H1 (cell line): ENCODE results near the gene TERB2. TPM values are rescaled to one million over a fixed set of nuclear protein-coding genes. Genes with fewer than 3 reads are reported as not detected.
"Not testable (repeated sequence)": the region's sequence is repeated elsewhere in the genome, so short reads cannot be mapped to it uniquely, and the experiment has no call there.

Experiments
- CTCF ChIA-PET: fragments of 300-600 bp; sonication (Branson Sonifier 250); formaldehyde crosslinking; loops from one replicate; lab custom pipeline; 2021; ENCODE audit not compliant: partially characterized antibody; lab: Charles Lee
- POLR2A ChIA-PET: fragments of 300-600 bp; sonication (Branson Sonifier 250); formaldehyde crosslinking; loops from one replicate; lab custom pipeline; 2021; ENCODE audit warnings: inconsistent platforms; ENCODE audit not compliant: partially characterized antibody; lab: Charles Lee
- DNase-seq, 2 experiments: peaks; one replicate each; pipeline versions ENCODE4 v3.0.0 to v3.0.0-alpha.2; 2010 to 2022; ENCODE audit warnings: low spot score in 2 of 2, low read depth in 1 of 2, mixed read lengths in 1 of 2
- FAIRE-seq: peaks from 2 replicates; lab custom pipeline; 2011; peaks lifted over from hg19 to GRCh38; lab: Jason Lieb, UNC
- H2AFZ ChIP-seq: 2 replicates; pipeline ENCODE4 v1.8.1; 2012; ENCODE audit warnings: low read length, inconsistent platforms
- H2AK5ac ChIP-seq: 2 replicates; pipeline ENCODE4 v1.6.1; 2013; ENCODE audit warnings: low read depth, low read length
- H2BK120ac ChIP-seq: replicated peaks from 2 replicates; pipeline ENCODE3; 2013; ENCODE audit warnings: low read depth, low read length, inconsistent platforms
- H2BK12ac ChIP-seq: 2 replicates; pipeline ENCODE4 v1.6.1; 2013; ENCODE audit warnings: low read depth, low read length
- H2BK15ac ChIP-seq: 2 replicates; pipeline ENCODE4 v1.6.1; 2013; ENCODE audit warnings: low read length
- H2BK20ac ChIP-seq: 2 replicates; pipeline ENCODE4 v1.6.1; 2013; ENCODE audit warnings: low read length
- H2BK5ac ChIP-seq: 2 replicates; pipeline ENCODE4 v1.6.1; 2013; ENCODE audit warnings: low read depth, low read length
- H3K14ac ChIP-seq: 2 replicates; pipeline ENCODE4 v1.6.1; 2013; ENCODE audit warnings: inconsistent platforms; ENCODE audit not compliant: insufficient read length
- H3K18ac ChIP-seq: 2 replicates; pipeline ENCODE4 v1.6.1; 2013; ENCODE audit warnings: low read length; ENCODE audit errors: extremely low read depth
- H3K23ac ChIP-seq: 2 replicates; pipeline ENCODE4 v1.6.1; 2013; ENCODE audit warnings: inconsistent platforms; ENCODE audit not compliant: insufficient read length
- H3K23me2 ChIP-seq: 2 replicates; pipeline ENCODE4 v1.6.1; 2013; ENCODE audit warnings: low read depth, low read length
- H3K27ac ChIP-seq: 2 replicates; pipeline ENCODE4 v1.6.1; 2011; ENCODE audit warnings: low read depth, low read length, inconsistent platforms
- H3K27me3 ChIP-seq, 4 experiments: replicated peaks in 1 of 4; 1 replicate in 1 of 4; 2 replicates in 3 of 4; pipeline versions ENCODE4 v1.6.1 to v1.8.1; 2011 to 2013; ENCODE audit warnings: low read length in 3 of 4, mild to moderate bottlenecking in 3 of 4, inconsistent platforms in 2 of 4, mixed read lengths in 2 of 4, moderate library complexity in 1 of 4; ENCODE audit not compliant: control insufficient read depth in 3 of 4, insufficient read depth in 3 of 4; ENCODE audit errors: extremely low read depth in 1 of 4
- H3K36me3 ChIP-seq, 4 experiments: 2 replicates each; pipeline versions ENCODE4 v1.6.1 to v1.8.1; 2011 to 2013; ENCODE audit warnings: mild to moderate bottlenecking in 4 of 4, low read length in 3 of 4, moderate library complexity in 2 of 4, control low read depth in 1 of 4, inconsistent platforms in 1 of 4; ENCODE audit not compliant: insufficient read depth in 4 of 4, control insufficient read depth in 2 of 4
- H3K4ac ChIP-seq: replicated peaks from 2 replicates; pipeline ENCODE3; 2013; ENCODE audit warnings: low read length, low read depth, mixed read lengths, inconsistent platforms; ENCODE audit not compliant: insufficient read length
- H3K4me1 ChIP-seq, 4 experiments: replicated peaks in 1 of 4; 1 replicate in 1 of 4; 2 replicates in 3 of 4; pipeline versions ENCODE4 v1.6.1 to v1.8.1; 2011 to 2013; ENCODE audit warnings: low read length in 3 of 4, inconsistent platforms in 2 of 4, mixed read lengths in 1 of 4; ENCODE audit not compliant: insufficient read depth in 4 of 4, control insufficient read depth in 3 of 4
- H3K4me2 ChIP-seq, 2 experiments: 2 replicates each; pipeline versions ENCODE4 v1.6.1 to v1.8.1; 2011 to 2013; ENCODE audit warnings: low read depth in 2 of 2, low read length in 2 of 2, control low read depth in 1 of 2, inconsistent platforms in 1 of 2, mild to moderate bottlenecking in 1 of 2; ENCODE audit not compliant: insufficient read depth in 1 of 2
- H3K4me3 ChIP-seq, 4 experiments: fragments of 200-600, 300-600 bp in 1 of 4; sonication (generic), shearing (Covaris generic), sonication (Bioruptor Twin) in 1 of 4; 2 replicates each; pipeline versions ENCODE4 v1.5.1 to v1.8.1; 2011 to 2016; ENCODE audit warnings: low read length in 4 of 4, low read depth in 3 of 4, control low read depth in 2 of 4, inconsistent platforms in 2 of 4, mild to moderate bottlenecking in 2 of 4, mixed read lengths in 1 of 4, moderate library complexity in 1 of 4; ENCODE audit not compliant: insufficient read depth in 2 of 4; ENCODE audit errors: extremely low read depth in 1 of 4
- H3K56ac ChIP-seq: replicated peaks from 2 replicates; pipeline ENCODE3; 2013; ENCODE audit warnings: low read depth, mild to moderate bottlenecking, mixed read lengths, low read length, inconsistent platforms; ENCODE audit not compliant: insufficient read length
- H3K79me1 ChIP-seq: 2 replicates; pipeline ENCODE4 v1.6.1; 2013; ENCODE audit warnings: low read depth, low read length, control low read depth
- H3K79me2 ChIP-seq, 2 experiments: 2 replicates each; pipeline versions ENCODE4 v1.6.1 to v1.8.1; 2012 to 2013; ENCODE audit warnings: low read length in 2 of 2, mild to moderate bottlenecking in 2 of 2, inconsistent platforms in 1 of 2; ENCODE audit not compliant: insufficient read depth in 2 of 2, control insufficient read depth in 1 of 2
- H3K9ac ChIP-seq, 4 experiments: replicated peaks in 1 of 4; 1 replicate in 1 of 4; 2 replicates in 3 of 4; pipeline versions ENCODE4 v1.6.1 to v1.8.1; 2011 to 2013; ENCODE audit warnings: low read depth in 3 of 4, low read length in 3 of 4, control low read depth in 2 of 4, mild to moderate bottlenecking in 2 of 4, moderate library complexity in 2 of 4, inconsistent platforms in 1 of 4; ENCODE audit errors: extremely low read depth in 1 of 4
- H3K9me3 ChIP-seq, 2 experiments: 2 replicates each; pipeline versions ENCODE4 v1.6.1 to v1.8.1; 2012 to 2013; ENCODE audit warnings: mild to moderate bottlenecking in 2 of 2, moderate library complexity in 2 of 2, control low read depth in 1 of 2, inconsistent platforms in 1 of 2, low read depth in 1 of 2, low read length in 1 of 2, mixed read lengths in 1 of 2; ENCODE audit not compliant: insufficient read depth in 2 of 2
- H4K20me1 ChIP-seq, 2 experiments: replicated peaks in 1 of 2; 2 replicates each; pipeline versions ENCODE3 to v1.8.1; 2011 to 2013; ENCODE audit warnings: inconsistent platforms in 2 of 2, low read length in 2 of 2, mild to moderate bottlenecking in 1 of 2; ENCODE audit not compliant: insufficient read depth in 2 of 2, control insufficient read depth in 1 of 2
- H4K5ac ChIP-seq: 2 replicates; pipeline ENCODE4 v1.6.1; 2013; ENCODE audit warnings: low read length, low read depth, mixed read lengths, inconsistent platforms; ENCODE audit not compliant: insufficient read length
- H4K8ac ChIP-seq: 2 replicates; pipeline ENCODE4 v1.8.0; 2013; ENCODE audit warnings: mild to moderate bottlenecking, moderate library complexity, low read length, inconsistent platforms; ENCODE audit not compliant: insufficient read depth; ENCODE audit errors: extremely low read depth
- H4K91ac ChIP-seq: replicated peaks from 2 replicates; pipeline ENCODE3; 2013; ENCODE audit warnings: low read length, mixed read lengths, inconsistent platforms; ENCODE audit not compliant: insufficient read length
- WGBS, 2 experiments: shearing (Covaris generic) in 1 of 2; methylation state at CpG; one replicate each; pipeline versions ENCODE4 v1.1.6 to v1.1.7; 2013 to 2015; ENCODE audit warnings: low lambda C conversion rate in 2 of 2, mixed read lengths in 2 of 2, inconsistent platforms in 1 of 2, low coverage in 1 of 2, missing lambda C conversion rate in 1 of 2; ENCODE audit not compliant: insufficient replicate concordance in 2 of 2, insufficient coverage in 1 of 2, insufficient read length in 1 of 2; ENCODE audit errors: extremely low coverage in 1 of 2, missing lambda C conversion rate in 1 of 2; 5-methylcytosine and 5-hydroxymethylcytosine counted together
- polyA plus RNA-seq, 7 experiments: library from polyadenylated mRNA; depleted of rRNA in 3 of 7; stranded (reverse) in 5 of 7; unstranded in 2 of 7; fragments of >200 nt in 5 of 7; fragments of 200-250 nt in 2 of 7; gene quantifications; 1 replicate in 5 of 7; 2 replicates in 1 of 7; 4 replicates in 1 of 7; pipeline versions ENCODE4 v1.2.1 to v1.2.3, GENCODE V29; 2011 to 2013; ENCODE audit warnings: missing spikeins in 2 of 7, mixed read lengths in 2 of 7
- total RNA-seq: library from RNA; stranded (reverse); fragmentation: NEBNext Ultra II Directional; extraction: Animal tissue kit (Norgen Biotek cat#: 25700); gene quantifications from 2 replicates; pipeline ENCODE4 v1.2.1, GENCODE V29; 2021

TERB2 gene
- total and polyA plus RNA-seq, 2 of the 8 experiments (the other 6 are each of a cell fraction or from before 2014, with no cell fraction given), result not detected

DNA sequence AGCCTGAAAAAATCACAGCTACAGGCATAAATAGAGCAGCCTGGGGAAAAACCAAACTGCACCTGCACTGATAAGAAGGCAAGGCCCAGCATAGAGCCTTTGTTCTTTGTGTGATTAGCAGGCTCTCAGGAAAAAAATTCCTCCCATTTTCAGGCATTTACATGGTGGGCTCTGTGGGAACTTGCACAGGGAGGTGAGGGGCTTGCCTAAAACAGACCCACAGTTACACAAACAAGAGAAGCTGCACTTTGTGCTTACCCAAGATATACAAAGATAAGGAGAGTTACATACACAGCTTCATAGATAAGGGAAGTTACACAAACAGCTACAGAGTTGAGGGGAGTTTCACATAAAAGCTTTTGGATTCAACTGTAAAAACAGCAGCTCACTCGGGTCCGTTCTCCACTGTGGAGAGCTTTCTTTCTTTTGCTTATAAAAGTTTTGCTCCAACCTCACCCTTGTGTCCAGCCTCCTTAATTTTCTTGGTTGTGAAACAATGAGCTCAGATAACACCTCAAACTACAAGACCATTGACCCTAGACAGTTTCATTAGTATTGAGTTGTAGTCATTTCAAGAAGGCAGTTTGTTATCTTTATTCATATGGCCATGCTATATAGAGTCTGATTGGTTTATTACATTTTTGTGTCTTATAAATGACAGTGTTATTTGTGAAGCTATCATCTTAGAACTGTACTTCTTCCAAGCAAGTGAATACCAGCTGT, 23.3 kb downstream of the TERB2 start:
- H4K20me1 ChIP-seq, H2BK5ac ChIP-seq, H3K27ac ChIP-seq, H4K5ac ChIP-seq, H3K4me2 ChIP-seq, H2BK12ac ChIP-seq, H2BK15ac ChIP-seq, H3K18ac ChIP-seq, H3K14ac ChIP-seq, POLR2A ChIA-PET, H3K36me3 ChIP-seq, H3K9me3 ChIP-seq, H3K4me1 ChIP-seq, H3K79me2 ChIP-seq, H3K9ac ChIP-seq, H3K56ac ChIP-seq, DNase-seq, H2AK5ac ChIP-seq, H2BK120ac ChIP-seq, H2BK20ac ChIP-seq, FAIRE-seq, H3K4ac ChIP-seq, H4K91ac ChIP-seq, H3K23me2 ChIP-seq, H3K23ac ChIP-seq, H3K79me1 ChIP-seq, H3K4me3 ChIP-seq, H4K8ac ChIP-seq, H3K27me3 ChIP-seq: not testable (repeated sequence)
- CTCF ChIA-PET, result interaction anchor here (0.6 to 1.4 kb wide), 5 partner anchors 11 to 443 kb away, joined by 3 to 4 read pairs (median 3); partner anchors contain the start of gene EIF3J
- WGBS, 2 experiments, result 76% methylated on average over 2 of the region's 2 CpGs; no CpG with 5 or more reads in 1 of the 2 experiments
- H2AFZ ChIP-seq, result peak overlapping the region; percentile 24; the same call in 1 of the 2 replicates

GRCh38 chr15:44984144-44984543, 27.7 kb downstream of the TERB2 start:
- H4K20me1 ChIP-seq, CTCF ChIA-PET, H3K79me2 ChIP-seq, H2AFZ ChIP-seq, H2BK15ac ChIP-seq, H4K91ac ChIP-seq, FAIRE-seq, H3K4me1 ChIP-seq, H3K56ac ChIP-seq, H3K4me2 ChIP-seq, H3K23me2 ChIP-seq, H3K27me3 ChIP-seq, H2BK20ac ChIP-seq, H2BK12ac ChIP-seq, H3K14ac ChIP-seq, H4K8ac ChIP-seq, H2BK5ac ChIP-seq, H2AK5ac ChIP-seq, H3K79me1 ChIP-seq, H3K23ac ChIP-seq, H2BK120ac ChIP-seq, H3K9ac ChIP-seq, H3K27ac ChIP-seq, H3K36me3 ChIP-seq, H3K18ac ChIP-seq, DNase-seq, H3K4ac ChIP-seq, H3K9me3 ChIP-seq, POLR2A ChIA-PET, H4K5ac ChIP-seq, H3K4me3 ChIP-seq: not testable (repeated sequence)
- 100% methylated on average over 1 of the region's 1 CpG; no CpG with 5 or more reads in 1 of the 2 experiments for WGBS, 2 experiments
